WI38 (cell line): ENCODE measurements around the gene GLT8D2.

Experiments
- H3K4me3 ChIP-seq: 2 replicates; pipeline ENCODE4 v1.5.1; 2011; ENCODE audit warnings: low read depth, mild to moderate bottlenecking, control low read depth, low read length
- TF ChIP-seq, protein P1 (sequence below): IDR thresholded peaks from 2 replicates; pipeline ENCODE4 v1.5.1; 2012; ENCODE audit warnings: low read depth, mild to moderate bottlenecking, control low read depth, low read length

The GLT8D2 gene

DNA sequence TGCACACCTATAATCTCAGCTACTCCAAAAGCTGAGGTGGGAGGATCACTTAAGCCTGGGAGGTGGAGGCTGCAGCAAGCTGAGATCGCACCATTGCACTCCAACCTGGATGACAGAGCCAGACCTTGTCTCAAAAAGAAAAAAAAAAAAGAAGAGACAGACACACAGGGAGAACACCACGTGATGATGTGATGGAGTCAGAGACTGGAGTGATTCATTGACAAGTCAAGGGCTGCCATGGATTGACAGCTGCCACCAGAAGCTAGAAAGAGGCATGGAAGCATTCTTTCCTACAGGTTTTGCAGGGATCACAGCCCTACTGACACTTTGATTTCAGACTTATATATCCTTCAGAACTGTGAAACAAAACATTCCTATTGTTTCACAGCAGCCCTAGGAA, 10.8 kb upstream of the GLT8D2 start:
- TF ChIP-seq, protein P1, sequence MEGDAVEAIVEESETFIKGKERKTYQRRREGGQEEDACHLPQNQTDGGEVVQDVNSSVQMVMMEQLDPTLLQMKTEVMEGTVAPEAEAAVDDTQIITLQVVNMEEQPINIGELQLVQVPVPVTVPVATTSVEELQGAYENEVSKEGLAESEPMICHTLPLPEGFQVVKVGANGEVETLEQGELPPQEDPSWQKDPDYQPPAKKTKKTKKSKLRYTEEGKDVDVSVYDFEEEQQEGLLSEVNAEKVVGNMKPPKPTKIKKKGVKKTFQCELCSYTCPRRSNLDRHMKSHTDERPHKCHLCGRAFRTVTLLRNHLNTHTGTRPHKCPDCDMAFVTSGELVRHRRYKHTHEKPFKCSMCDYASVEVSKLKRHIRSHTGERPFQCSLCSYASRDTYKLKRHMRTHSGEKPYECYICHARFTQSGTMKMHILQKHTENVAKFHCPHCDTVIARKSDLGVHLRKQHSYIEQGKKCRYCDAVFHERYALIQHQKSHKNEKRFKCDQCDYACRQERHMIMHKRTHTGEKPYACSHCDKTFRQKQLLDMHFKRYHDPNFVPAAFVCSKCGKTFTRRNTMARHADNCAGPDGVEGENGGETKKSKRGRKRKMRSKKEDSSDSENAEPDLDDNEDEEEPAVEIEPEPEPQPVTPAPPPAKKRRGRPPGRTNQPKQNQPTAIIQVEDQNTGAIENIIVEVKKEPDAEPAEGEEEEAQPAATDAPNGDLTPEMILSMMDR = no peak
- no peak overlapping the region for H3K4me3 ChIP-seq

DNA sequence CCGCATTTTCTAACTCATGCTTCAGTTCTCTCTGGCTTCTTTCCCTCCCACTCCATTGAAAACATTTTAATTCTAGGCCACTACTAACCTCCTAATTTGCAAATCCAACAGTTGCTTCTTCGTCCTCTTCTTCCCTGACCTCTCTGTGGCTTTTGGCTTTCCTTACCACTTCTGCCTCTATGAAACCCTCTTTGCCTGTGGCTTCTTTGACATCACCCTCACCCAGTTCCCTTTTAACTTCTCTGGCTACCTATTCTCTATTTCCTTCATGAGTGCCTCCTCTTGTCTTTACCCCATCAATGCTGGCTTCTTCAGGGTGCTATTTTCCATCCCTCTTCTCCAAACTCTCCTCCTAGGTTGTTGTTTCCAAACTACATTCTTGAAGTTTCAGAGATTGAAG, 10.0 kb upstream of the GLT8D2 start:
- H3K4me3 ChIP-seq = no peak overlapping the region
- TF ChIP-seq, protein P1 = no peak

DNA sequence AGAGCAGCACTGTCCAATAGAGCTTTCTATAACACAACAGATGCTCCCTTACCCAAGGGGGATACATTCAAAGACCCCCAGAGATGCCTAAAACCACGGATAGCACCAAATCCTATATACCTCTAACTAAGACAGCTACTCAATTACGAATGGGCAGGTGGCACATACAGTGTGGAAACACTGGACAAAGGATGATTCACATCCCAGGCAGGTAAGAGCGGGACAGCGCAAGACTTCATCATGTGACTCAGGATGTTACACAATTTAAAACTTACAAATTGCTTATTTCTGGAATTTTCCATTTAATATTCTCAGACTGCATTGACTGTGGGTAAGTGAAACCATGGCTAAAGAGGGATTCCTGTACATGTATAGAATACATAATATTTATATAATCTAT, 8.8 kb upstream of the GLT8D2 start:
- TF ChIP-seq, protein P1 = no peak
- no peak overlapping the region for H3K4me3 ChIP-seq

DNA sequence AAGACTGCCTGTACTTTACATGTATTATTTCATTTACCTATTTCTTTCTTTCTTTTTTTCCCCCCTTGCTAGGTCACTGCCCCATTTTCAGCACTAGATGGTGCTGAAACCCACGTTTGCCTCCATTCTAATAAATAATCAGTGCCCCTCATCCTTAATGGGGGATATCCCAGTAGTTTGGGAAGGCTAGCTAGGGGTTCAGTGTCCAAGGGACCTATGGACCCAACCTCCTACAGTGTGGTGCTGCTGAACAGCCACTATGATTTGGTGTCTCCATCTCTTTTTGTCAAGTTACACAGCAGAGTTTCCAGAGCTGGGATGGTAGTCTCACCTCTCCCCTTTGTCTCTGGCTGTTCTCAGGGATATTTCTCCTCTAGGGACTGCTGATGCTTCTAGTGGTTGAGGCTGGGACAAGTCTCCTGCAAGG, 7.8 kb upstream of the GLT8D2 start:
- H3K4me3 ChIP-seq = no peak overlapping the region
- TF ChIP-seq, protein P1 = peak; percentile 74

DNA sequence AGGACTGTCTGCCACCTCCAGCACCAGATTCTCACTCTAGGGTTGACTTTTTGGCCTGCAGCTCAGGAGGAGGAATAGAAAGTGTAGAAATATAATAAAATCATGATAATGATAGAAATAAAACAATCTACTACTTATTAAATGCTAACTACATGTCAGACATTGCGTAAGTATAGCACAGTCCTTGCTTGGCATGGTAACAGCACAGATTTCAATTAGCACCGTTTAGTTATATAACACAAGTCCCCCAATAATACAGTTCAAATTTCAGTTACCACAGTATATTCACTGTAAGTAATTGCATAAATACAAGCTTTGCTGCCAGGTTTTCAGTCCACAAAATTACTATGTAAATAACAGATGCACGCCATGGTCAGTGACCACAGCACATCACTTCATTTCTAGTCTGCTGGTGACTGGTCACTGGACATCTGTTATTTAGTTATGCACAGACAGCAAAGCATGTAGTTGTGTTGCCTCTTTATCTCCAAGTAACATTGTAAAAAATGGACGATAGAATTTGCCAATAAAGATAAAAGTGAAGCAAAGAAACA, 6.5 kb upstream of the GLT8D2 start:
- TF ChIP-seq, protein P1 = no peak
- H3K4me3 ChIP-seq = no peak overlapping the region

DNA sequence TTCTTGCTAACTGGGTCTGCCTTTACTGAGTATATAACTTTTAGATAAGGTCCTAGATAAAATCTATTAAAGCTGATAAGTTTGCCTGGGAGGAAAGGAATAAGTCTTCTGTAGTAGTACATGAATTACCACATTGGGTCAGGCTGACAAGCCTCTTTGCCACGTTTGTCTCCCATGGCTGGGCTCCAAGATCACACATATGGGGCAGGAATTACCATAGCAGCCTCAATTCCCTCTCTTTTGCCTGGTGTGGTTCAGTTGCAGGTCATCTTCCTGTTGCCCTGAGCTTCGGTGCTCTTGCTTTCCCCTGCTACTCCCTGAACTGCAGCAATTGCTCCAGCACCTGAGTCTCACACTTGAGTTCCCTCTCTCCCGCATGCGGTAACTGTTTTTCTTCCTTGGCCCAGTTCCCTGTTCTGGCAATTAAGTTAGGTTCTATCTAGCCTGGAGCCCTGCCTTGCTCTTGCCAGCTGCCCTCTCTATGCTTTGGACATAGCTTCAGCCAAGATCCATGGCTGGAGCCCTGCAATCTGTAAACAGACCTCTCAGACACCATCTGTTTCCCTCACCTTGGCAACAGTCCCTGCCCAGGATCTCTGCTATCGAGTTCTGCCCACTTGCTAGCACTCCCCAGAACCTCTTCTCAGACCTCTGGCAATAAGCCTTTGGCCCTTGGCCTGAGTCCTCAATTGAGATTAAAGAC, 5.8 kb upstream of the GLT8D2 start:
- H3K4me3 ChIP-seq = no peak overlapping the region
- TF ChIP-seq, protein P1 = no peak

DNA sequence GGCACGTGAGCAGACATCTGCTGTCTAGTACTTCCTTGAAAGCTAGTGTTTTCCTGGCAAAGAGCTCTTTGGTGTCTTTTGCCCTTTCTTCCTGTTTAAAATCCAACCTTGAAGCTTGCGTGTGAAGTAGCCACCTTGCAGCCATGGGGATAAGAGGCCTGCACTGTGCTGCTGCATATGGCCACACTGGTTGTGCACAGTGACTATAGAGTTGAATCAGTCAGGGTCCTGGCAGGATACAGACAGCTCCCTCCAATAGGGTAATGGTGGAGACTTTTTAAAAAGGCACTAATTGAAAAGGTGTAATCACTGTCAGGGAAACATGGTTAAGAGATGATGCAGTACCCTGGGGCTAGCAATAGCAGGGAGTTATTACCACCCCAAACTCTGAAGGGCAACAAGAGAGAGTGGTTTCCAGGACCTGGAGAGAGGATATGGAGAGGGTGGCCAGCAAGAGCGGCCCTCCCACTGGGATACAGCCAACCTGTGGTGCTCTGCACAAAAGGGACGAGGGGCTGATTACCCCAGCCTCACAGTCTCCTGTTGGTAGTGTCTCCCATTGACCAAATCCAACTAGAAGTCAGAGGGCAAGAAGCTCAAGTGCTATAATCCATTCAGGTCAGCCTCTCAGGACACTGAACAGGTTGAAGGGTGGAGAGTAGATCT, 4.8 kb upstream of the GLT8D2 start:
- no peak overlapping the region for H3K4me3 ChIP-seq
- TF ChIP-seq, protein P1 = no peak
